Tibial nerve (tissue), 4 donors: ENCODE results near the gene C11orf58. TPM values are rescaled to one million over a fixed set of nuclear protein-coding genes. Genes with fewer than 3 reads are reported as not detected.
A peak's percentile ranks its signal among the peaks of the same experiment; 100 is the strongest.

Source experiments
- DNase-seq, 2 donors: peaks; one replicate each; pipeline ENCODE4 v3.0.0-alpha.2; 2019; ENCODE audit warnings: low spot score in 2 of 2
- H3K27ac ChIP-seq, 4 donors: fragments of 200-600 bp; sonication (generic) in 3 of 4; one replicate each; pipeline ENCODE4 v1.5.1; 2017 to 2019; ENCODE audit warnings: mild to moderate bottlenecking in 1 of 4
- H3K27me3 ChIP-seq, 2 donors: fragments of 200-600 bp; sonication (generic) in 1 of 2; one replicate each; pipeline versions ENCODE4 v1.5.1 to v1.6.0; 2017 to 2019
- H3K36me3 ChIP-seq, 3 donors: fragments of 200-600 bp; sonication (generic); one replicate each; pipeline ENCODE4 v1.5.1; 2018 to 2019
- H3K4me1 ChIP-seq, 4 donors: fragments of 200-600 bp; sonication (generic) in 3 of 4; one replicate each; pipeline ENCODE4 v1.5.1; 2017 to 2019
- H3K4me3 ChIP-seq, 4 donors: fragments of 200-600 bp; sonication (generic) in 3 of 4; one replicate each; pipeline ENCODE4 v1.5.1; 2017 to 2019; ENCODE audit warnings: mild to moderate bottlenecking in 1 of 4, moderate library complexity in 1 of 4
- H3K9me3 ChIP-seq, 4 donors: fragments of 200-600 bp; sonication (generic) in 3 of 4; one replicate each; pipeline ENCODE4 v1.5.1; 2017 to 2019
- EP300 ChIP-seq, 2 donors: sonication (generic); formaldehyde crosslinking; IDR thresholded peaks; one replicate each; pipeline ENCODE4 v1.6.1; 2017; ENCODE audit warnings: antibody characterized with exemption in 2 of 2, mild to moderate bottlenecking in 1 of 2
- POLR2A ChIP-seq, 2 donors: fragments of 450-650 bp; IDR thresholded peaks; one replicate each; pipeline ENCODE4 v1.6.1; 2017; ENCODE audit warnings: antibody characterized with exemption in 2 of 2, mild to moderate bottlenecking in 2 of 2, moderate library complexity in 2 of 2
- WGBS, 2 donors: methylation state at CpG; one replicate each; pipeline ENCODE4 v1.1.5; 2018; 5-methylcytosine and 5-hydroxymethylcytosine counted together
- total RNA-seq, 4 donors: library from RNA; depleted of rRNA; stranded (reverse); fragments of >200 nt; gene quantifications; one replicate each; pipeline ENCODE4 v1.1.0, GENCODE V29; 2016
- TF ChIP-seq, protein P1 (sequence below), 5 experiments: fragments of 200-600 bp in 3 of 5; fragments of 450-650 bp in 2 of 5; sonication (generic) in 3 of 5; IDR thresholded peaks; one replicate each; pipeline ENCODE4 v1.5.1; 2016 to 2019; ENCODE audit warnings: antibody characterized with exemption in 5 of 5, mild to moderate bottlenecking in 3 of 5, moderate library complexity in 2 of 5

Gene C11orf58
- total RNA-seq, 4 donors from 2014 or later = 136 to 170 (median 144) TPM

DNA sequence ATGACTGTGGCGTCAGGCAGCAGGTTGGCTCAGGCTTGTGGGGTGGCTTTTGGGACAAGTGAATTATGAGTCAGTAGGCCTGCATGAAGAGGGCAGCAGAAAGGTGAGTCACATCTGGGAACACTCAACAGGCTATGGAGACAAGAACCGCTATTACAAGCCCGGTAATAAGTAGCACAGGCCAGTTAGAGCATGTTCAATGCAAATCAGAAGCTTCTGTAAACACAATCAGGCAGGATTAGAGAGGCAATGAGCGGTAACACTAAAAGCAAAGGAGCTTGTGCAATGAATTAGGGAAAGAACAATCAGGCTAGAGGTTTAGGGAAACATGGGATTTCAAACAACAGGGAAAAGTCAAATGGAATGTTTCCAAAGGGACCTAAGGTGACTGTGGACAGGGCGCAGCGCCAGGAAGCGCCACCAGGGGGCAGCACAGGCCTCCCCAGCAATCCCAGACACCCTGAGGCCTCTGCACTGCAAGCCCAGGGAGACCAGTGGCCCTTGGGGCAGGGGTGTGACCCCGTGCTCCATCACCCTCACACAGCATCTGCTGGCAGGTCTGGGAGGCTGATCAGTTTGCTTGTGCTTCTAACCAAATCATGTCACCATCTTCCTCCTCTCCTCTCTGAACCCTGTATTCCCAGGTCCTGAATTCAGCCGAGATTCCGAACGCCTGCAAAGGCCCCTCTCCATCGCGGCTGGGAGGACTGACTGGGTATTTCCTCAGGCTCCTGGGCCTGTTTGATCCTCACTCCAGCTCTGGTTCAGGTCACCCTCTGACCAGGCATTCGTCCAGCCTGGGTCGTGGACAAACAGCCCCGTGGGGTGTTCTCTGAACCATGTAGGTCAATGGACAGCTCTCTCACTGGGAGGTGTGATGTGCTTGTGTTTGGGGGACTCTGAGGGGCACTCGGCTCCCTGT, 50.0 kb downstream of the C11orf58 start:
- no peak overlapping the region for H3K4me3 ChIP-seq
- peak overlapping the region in 3 of 4 donors; percentile 4 to 89 (median 83) for H3K27ac ChIP-seq
- no peaks in the 10 kb centered on the region for H3K9me3 ChIP-seq
- peak; percentile 41 to 66 for DNase-seq
- H3K27me3 ChIP-seq = no peaks in the 10 kb centered on the region
- H3K4me1 ChIP-seq = peaks cover 0 to 44% (median 9%) of the 10 kb centered on the region in 4 donors
- TF ChIP-seq, protein P1, sequence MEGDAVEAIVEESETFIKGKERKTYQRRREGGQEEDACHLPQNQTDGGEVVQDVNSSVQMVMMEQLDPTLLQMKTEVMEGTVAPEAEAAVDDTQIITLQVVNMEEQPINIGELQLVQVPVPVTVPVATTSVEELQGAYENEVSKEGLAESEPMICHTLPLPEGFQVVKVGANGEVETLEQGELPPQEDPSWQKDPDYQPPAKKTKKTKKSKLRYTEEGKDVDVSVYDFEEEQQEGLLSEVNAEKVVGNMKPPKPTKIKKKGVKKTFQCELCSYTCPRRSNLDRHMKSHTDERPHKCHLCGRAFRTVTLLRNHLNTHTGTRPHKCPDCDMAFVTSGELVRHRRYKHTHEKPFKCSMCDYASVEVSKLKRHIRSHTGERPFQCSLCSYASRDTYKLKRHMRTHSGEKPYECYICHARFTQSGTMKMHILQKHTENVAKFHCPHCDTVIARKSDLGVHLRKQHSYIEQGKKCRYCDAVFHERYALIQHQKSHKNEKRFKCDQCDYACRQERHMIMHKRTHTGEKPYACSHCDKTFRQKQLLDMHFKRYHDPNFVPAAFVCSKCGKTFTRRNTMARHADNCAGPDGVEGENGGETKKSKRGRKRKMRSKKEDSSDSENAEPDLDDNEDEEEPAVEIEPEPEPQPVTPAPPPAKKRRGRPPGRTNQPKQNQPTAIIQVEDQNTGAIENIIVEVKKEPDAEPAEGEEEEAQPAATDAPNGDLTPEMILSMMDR (IDR thresholded peaks at IDR 0.05) = peak; percentile 84 to 95 (median 91)
- TF ChIP-seq EP300 (IDR thresholded peaks at IDR 0.05) (peak in 1 of 2 donors; percentile 27), POLR2A (IDR thresholded peaks at IDR 0.05) (no peak)
- 59 to 65% methylated on average over 17 of the region's 17 CpGs for WGBS, 2 donors
- peaks cover 0 to 38% (median 0%) of the 10 kb centered on the region in 3 donors for H3K36me3 ChIP-seq

DNA sequence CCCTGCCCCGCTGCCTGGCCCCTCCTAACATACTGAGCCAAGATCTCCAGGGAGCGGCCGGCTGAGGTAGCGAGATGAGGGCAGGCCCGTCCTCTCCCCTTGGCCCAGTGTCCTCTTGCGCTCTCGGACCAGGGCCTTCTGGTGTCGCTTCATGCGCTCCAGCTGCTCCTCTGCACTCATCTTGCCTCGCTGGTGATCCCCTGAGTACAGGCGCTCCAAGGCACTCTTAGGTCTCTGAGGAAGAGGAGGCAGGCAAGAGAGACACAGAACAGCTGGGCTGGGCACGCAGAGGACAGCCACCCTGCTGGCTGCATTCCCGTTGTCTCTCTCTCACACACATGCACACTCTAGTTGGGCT, 50.6 kb downstream of the C11orf58 start:
- H3K27ac ChIP-seq = peak overlapping the region in 3 of 4 donors; percentile 4 to 89 (median 83)
- DNase-seq = no peak
- H3K27me3 ChIP-seq = no peaks in the 10 kb centered on the region
- peaks cover 0 to 45% (median 9%) of the 10 kb centered on the region in 4 donors for H3K4me1 ChIP-seq
- WGBS, 2 donors = 81 to 89% methylated on average over 3 to 13 of the region's 13 CpGs
- H3K9me3 ChIP-seq = no peaks in the 10 kb centered on the region
- TF ChIP-seq POLR2A (IDR thresholded peaks at IDR 0.05) (no peak), EP300 (IDR thresholded peaks at IDR 0.05) (no peak)
- TF ChIP-seq, protein P1 (IDR thresholded peaks at IDR 0.05) = no peak
- no peak overlapping the region for H3K4me3 ChIP-seq
- peaks cover 0 to 42% (median 0%) of the 10 kb centered on the region in 3 donors for H3K36me3 ChIP-seq

DNA sequence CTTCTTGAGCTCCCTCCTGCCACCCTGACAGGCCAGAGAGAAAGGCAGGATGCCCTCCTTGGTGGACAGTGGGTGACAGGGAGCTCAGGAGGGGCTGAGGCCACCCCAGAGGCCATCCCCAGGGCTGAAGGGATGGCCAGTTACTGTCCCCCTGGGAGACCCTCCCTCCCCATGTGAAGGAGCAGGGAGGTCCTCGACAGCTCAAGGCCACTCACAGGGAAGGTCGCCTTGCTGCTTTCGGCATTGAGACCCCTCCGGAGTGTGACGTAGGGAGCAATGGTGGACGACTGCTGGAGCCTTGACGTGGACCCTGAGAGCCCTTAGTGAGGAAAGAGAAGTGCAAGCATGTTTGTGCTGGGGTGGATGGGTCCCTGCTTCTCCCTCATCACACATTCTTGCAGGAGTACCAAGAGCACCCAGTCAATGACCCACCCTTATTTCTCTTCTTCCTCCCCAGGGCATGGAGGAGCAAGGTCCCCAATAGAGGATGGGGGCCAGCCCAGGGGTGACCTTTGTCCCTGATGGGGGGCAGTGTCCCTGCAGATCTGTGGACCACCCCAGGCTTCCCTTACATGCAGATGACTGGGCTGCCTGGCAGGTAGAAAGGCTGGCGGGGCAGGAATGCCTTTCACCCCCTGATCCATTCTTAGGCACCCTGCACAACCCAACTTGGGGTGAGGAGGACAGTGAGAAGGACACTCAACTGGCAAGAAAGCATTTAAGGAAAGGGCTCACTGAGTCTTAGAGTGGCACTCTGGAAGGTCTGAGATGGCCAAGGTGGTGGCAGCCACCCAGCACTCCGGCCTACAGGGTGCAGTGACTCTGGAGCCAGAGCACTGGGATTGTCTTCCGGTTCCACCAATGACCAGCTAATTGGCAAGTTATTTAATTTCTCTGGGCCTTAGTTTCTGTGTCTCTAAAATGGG, 51.4 kb downstream of the C11orf58 start:
- H3K4me3 ChIP-seq = no peak overlapping the region
- no peaks in the 10 kb centered on the region for H3K9me3 ChIP-seq
- H3K27ac ChIP-seq = peak overlapping the region in 2 of 4 donors; percentile 83 to 89
- H3K4me1 ChIP-seq = peaks cover 0 to 50% (median 9%) of the 10 kb centered on the region in 4 donors
- DNase-seq = no peak
- H3K36me3 ChIP-seq = peaks cover 0 to 47% (median 0%) of the 10 kb centered on the region in 3 donors
- TF ChIP-seq, protein P1 (IDR thresholded peaks at IDR 0.05) = no peak
- TF ChIP-seq POLR2A (IDR thresholded peaks at IDR 0.05) = no peak
- no peak for TF ChIP-seq EP300 (IDR thresholded peaks at IDR 0.05)
- H3K27me3 ChIP-seq = no peaks in the 10 kb centered on the region
- 88 to 95% methylated on average over 8 to 9 of the region's 10 CpGs for WGBS, 2 donors

DNA sequence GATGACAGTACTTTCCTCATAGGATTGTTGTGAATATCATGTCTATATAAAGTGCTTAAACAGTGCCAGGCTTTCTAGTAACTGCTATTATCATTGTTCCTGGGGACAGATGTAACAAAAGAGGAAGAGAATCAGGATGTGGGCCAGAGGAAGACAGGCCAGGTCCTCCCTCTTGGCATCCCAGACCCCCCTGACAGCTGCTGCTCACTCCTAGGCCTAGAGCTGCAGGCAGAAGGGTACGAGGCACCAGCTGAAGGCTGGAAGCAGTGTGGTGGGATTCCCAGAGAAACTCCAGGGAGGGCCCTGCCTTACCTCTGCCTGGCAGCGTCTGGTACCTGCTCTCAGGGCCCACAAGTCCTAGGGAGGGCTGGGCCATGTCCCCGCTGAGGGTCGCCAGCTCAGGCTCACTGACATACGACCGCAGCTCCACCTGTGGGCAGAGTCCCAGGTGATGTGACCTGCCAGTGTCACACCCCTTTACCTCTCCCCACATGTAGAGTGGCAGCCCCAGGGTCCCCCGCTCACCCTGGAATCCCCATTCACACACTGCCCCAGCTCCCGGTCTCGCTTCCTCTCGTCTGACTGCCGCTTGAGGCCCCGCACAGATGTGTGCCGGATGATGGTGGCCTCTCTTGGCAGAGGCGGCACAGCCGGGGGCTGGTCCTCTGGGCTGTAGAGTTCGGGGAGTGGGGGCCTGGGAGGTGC, 52.2 kb downstream of the C11orf58 start:
- H3K36me3 ChIP-seq = peaks cover 0 to 47% (median 0%) of the 10 kb centered on the region in 3 donors
- H3K4me3 ChIP-seq = no peak overlapping the region
- DNase-seq = no peak
- TF ChIP-seq, protein P1 (IDR thresholded peaks at IDR 0.05) = no peak
- no peak for TF ChIP-seq POLR2A (IDR thresholded peaks at IDR 0.05)
- no peak for TF ChIP-seq EP300 (IDR thresholded peaks at IDR 0.05)
- H3K4me1 ChIP-seq = peaks cover 0 to 50% (median 9%) of the 10 kb centered on the region in 4 donors
- H3K27me3 ChIP-seq = no peaks in the 10 kb centered on the region
- 79 to 91% methylated on average over 14 to 16 of the region's 16 CpGs for WGBS, 2 donors
- no peaks in the 10 kb centered on the region for H3K9me3 ChIP-seq
- peak overlapping the region in 3 of 4 donors; percentile 63 to 89 (median 83) for H3K27ac ChIP-seq
